Measurements from ENCODE around the gene FOXP1.

GRCh38 chr3:71018799-71019198, 564.7 kb downstream of the FOXP1 start:
- TF ChIP-seq POLR2A (IDR thresholded peaks at IDR 0.05; ENCODE audit: low read depth, low read length): no peak
- no peak for TF ChIP-seq POLR2AphosphoS5 (IDR thresholded peaks at IDR 0.05; ENCODE audit: low read depth, low read length)
- TF ChIP-seq TAF1 (IDR thresholded peaks at IDR 0.05; ENCODE audit: borderline replicate concordance, low read depth, low read length): no peak

Data from GM12892 (cell line).